ENCODE data around the gene KCNQ1.

Gene KCNQ1

GRCh38 chr11:2698386-2699184 is 253.8 kb downstream of the KCNQ1 start:
- peak overlapping the region; percentile 80 for H3K4me3 ChIP-seq (replicated peaks; ENCODE audit: low read depth, low read length)
- no peak for TF ChIP-seq CTCF (IDR thresholded peaks at IDR 0.05; ENCODE audit: insufficient read depth, low read length, poor library complexity, severe bottlenecking)
- no peak for DNase-seq (ENCODE audit: extremely low read depth, insufficient read length)
- H3K36me3 ChIP-seq (ENCODE audit: control insufficient read depth, insufficient read depth, low read length) = no peaks in the 10 kb centered on the region; the same call in 1 of the 2 replicates
- no peaks in the 10 kb centered on the region for H3K27me3 ChIP-seq (replicated peaks; ENCODE audit: control insufficient read depth, insufficient read depth, low read length)

DNA sequence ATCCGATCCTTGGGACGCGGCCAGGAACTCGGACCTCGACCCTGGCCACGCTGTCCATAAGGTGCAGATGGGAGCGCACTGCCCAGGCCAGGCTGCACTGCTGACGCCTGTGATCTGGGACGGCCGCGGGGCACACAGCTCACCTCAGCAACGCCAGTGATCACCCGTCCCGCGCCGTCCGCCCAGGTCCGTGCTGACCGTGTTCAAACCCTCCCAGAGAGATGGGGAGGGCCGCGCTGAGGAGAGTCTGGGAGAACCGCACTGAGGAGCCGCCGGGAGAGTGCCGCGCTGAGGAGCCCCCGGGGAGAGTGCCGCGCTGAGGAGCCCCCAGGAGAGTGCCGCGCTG is 254.3 kb downstream of the KCNQ1 start:
- peak; percentile 24 for DNase-seq (ENCODE audit: extremely low read depth, insufficient read length)
- H3K27me3 ChIP-seq (replicated peaks; ENCODE audit: control insufficient read depth, insufficient read depth, low read length) = no peaks in the 10 kb centered on the region
- TF ChIP-seq CTCF (IDR thresholded peaks at IDR 0.05; ENCODE audit: insufficient read depth, low read length, poor library complexity, severe bottlenecking) = no peak
- H3K36me3 ChIP-seq (ENCODE audit: control insufficient read depth, insufficient read depth, low read length) = no peaks in the 10 kb centered on the region; the same call in 1 of the 2 replicates
- peak overlapping the region; percentile 80 for H3K4me3 ChIP-seq (replicated peaks; ENCODE audit: low read depth, low read length)

DNA sequence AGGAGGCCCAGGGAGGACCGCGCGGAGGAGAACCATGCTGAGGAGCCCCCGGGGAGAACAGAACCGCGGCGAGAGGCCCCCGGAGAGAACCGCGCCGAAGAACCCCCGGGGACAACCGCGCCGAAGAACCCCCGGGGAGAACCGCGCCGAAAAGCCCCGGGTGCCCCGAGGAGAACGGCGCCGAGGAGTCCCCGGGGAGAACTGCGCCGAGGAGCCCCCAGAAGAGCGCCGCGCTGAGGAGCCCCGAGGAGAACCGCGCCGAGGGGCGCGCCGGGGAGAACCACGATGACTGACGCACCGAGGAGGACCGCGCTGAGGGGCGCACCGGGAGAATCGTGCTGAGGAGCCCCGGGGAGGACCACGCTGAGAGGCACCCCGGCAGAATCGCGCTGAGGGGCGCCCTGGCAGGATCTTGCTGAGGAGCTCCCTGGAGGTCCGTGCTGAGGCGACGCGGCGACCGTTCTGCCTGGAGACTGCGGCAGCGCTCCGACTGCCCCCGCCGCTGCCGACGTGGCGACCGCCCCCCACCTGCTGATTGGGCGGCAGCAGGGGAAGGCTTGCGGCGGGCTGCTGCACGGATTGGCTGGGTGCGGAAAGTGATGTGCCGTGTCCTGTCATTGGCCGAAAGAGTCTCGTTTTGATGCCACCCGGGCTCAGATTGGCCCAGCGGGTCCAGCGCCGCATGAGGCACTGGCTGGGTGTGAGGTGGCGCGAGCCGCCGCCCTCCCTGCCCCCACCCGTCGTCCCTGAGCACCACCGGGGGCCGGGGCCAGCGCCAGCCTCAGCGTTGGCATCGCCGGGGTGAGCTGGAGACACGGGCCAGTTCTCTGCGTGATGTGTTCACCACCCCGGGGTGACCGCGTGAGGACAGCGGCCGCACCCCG is 255.0 kb downstream of the KCNQ1 start, which contains the start of gene KCNQ1OT1:
Gene KCNQ1OT1 (minus strand): TSS at position 464 of the 884 bp plus-strand sequence.
- peak; percentile 18 for TF ChIP-seq CTCF (IDR thresholded peaks at IDR 0.05; ENCODE audit: insufficient read depth, low read length, poor library complexity, severe bottlenecking)
- DNase-seq (ENCODE audit: extremely low read depth, insufficient read length) = peak; percentile 94
- H3K4me3 ChIP-seq (replicated peaks; ENCODE audit: low read depth, low read length) = peak within 1 kb of the TSS; percentile 80
- H3K36me3 ChIP-seq (ENCODE audit: control insufficient read depth, insufficient read depth, low read length) = no peaks in the 10 kb centered on the region; the same call in 1 of the 2 replicates
- H3K27me3 ChIP-seq (replicated peaks; ENCODE audit: control insufficient read depth, insufficient read depth, low read length) = no peaks in the 10 kb centered on the region

DNA sequence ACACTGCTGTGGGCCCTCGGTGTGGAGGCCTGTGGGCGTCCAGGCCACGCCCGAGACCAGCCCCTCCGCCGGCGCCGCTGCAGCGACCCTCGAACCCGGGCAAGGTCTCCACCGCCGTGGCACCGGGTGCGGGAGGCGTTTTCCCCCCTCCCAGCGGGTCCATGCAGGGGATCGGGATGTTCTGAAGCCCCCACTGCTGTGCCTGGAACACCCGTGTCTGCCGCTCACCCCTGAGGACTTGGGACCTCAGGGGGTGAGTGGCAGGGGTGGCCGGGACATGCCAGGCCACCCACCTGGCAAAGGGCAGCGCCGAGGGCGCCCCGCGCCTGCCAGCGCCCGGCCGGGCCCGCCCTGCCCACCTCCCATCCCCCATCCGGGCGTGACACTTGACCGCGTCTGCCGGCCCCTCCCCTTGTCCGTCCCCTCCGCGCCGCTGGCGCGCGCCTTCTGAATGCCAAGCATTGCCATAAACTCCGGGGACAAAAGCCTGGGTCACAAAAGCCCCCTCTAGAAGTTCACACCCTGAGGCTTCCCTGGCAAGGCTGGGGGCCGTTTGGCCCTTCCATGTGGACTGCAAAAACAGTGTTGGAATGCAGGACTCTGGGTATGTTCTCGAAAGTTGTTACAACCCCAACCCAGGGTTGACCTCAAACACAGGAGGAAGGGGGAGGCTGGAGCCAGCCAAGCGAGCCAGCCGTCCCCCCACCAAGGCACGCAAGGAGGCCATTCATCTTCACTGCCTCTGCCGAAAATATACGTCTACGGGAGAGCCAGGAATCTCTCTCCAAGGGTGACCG is 255.8 kb downstream of the KCNQ1 start:
- Histone ChIP-seq H3K36me3 (ENCODE audit: control insufficient read depth, insufficient read depth, low read length) (no peaks in the 10 kb centered on the region; the same call in 1 of the 2 replicates), H3K4me3 (replicated peaks; ENCODE audit: low read depth, low read length) (peak overlapping the region; percentile 80), H3K27me3 (replicated peaks; ENCODE audit: control insufficient read depth, insufficient read depth, low read length) (no peaks in the 10 kb centered on the region)
- TF ChIP-seq CTCF (IDR thresholded peaks at IDR 0.05; ENCODE audit: insufficient read depth, low read length, poor library complexity, severe bottlenecking) = no peak
- DNase-seq (ENCODE audit: extremely low read depth, insufficient read length) = peak; percentile 74

- no peak for DNase-seq (ENCODE audit: extremely low read depth, insufficient read length)
- Histone ChIP-seq H3K36me3 (ENCODE audit: control insufficient read depth, insufficient read depth, low read length) (no peaks in the 10 kb centered on the region), H3K27me3 (replicated peaks; ENCODE audit: control insufficient read depth, insufficient read depth, low read length) (no peaks in the 10 kb centered on the region), H3K4me3 (replicated peaks; ENCODE audit: low read depth, low read length) (no peak overlapping the region)
- TF ChIP-seq CTCF (IDR thresholded peaks at IDR 0.05; ENCODE audit: insufficient read depth, low read length, poor library complexity, severe bottlenecking) = no peak
These were observed 256.4 kb downstream of the KCNQ1 start for GRCh38 chr11:2701230-2701629.

Measured in GM06990 (cell line).